ENCODE results near the gene GRID2.

GRCh38 chr4:93718233-93718632, 1414.5 kb downstream of the GRID2 start:
- TF ChIP-seq POLR2A (IDR thresholded peaks at IDR 0.05) (no peak), CTCF (IDR thresholded peaks at IDR 0.05) (no peak)
